Epithelial cell of proximal tubule (primary cell): ENCODE results near the gene ADAMTS14. TPM values are rescaled to one million over a fixed set of nuclear protein-coding genes. Genes with fewer than 3 reads are reported as not detected.

Source experiments
- DNase-seq: peaks from one replicate; pipeline ENCODE4 v3.0.0-alpha.2; 2011; ENCODE audit warnings: low read depth
- H3K4me3 ChIP-seq: 2 replicates; pipeline ENCODE4 v1.5.1; 2011; ENCODE audit warnings: low read depth, mild to moderate bottlenecking, low read length
- total RNA-seq: library from RNA; depleted of rRNA; stranded (reverse); fragments of >200 nt; gene quantifications from 2 replicates; pipeline ENCODE4 v1.2.3, GENCODE V29; 2015
- TF ChIP-seq, protein P1 (sequence below): conservative IDR thresholded peaks from 2 replicates; pipeline ENCODE4 v1.5.1; 2012; ENCODE audit warnings: low read depth, mild to moderate bottlenecking, low read length

ADAMTS14 gene
- total RNA-seq, 1 donor from 2014 or later, result 1.3 TPM

DNA sequence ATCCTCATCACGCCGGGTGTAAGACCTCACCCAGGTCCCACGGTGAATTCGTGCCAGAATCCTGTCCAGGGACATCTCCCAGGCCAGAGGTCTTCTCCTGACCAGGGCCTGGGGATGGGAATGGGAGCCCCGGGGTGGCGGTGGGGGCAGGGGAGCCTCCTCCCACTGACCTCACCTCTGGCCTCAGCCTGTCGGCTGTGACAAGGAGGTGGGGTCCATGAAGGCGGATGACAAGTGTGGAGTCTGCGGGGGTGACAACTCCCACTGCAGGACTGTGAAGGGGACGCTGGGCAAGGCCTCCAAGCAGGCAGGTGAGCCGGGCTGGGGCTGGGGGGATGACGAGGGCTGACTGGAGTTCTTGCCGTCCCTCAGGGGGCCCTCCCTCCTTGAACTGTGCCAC is 71.6 kb downstream of the ADAMTS14 start:
- DNase-seq, result no peak
- TF ChIP-seq, protein P1, sequence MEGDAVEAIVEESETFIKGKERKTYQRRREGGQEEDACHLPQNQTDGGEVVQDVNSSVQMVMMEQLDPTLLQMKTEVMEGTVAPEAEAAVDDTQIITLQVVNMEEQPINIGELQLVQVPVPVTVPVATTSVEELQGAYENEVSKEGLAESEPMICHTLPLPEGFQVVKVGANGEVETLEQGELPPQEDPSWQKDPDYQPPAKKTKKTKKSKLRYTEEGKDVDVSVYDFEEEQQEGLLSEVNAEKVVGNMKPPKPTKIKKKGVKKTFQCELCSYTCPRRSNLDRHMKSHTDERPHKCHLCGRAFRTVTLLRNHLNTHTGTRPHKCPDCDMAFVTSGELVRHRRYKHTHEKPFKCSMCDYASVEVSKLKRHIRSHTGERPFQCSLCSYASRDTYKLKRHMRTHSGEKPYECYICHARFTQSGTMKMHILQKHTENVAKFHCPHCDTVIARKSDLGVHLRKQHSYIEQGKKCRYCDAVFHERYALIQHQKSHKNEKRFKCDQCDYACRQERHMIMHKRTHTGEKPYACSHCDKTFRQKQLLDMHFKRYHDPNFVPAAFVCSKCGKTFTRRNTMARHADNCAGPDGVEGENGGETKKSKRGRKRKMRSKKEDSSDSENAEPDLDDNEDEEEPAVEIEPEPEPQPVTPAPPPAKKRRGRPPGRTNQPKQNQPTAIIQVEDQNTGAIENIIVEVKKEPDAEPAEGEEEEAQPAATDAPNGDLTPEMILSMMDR, result no peak
- no peak overlapping the region for H3K4me3 ChIP-seq

DNA sequence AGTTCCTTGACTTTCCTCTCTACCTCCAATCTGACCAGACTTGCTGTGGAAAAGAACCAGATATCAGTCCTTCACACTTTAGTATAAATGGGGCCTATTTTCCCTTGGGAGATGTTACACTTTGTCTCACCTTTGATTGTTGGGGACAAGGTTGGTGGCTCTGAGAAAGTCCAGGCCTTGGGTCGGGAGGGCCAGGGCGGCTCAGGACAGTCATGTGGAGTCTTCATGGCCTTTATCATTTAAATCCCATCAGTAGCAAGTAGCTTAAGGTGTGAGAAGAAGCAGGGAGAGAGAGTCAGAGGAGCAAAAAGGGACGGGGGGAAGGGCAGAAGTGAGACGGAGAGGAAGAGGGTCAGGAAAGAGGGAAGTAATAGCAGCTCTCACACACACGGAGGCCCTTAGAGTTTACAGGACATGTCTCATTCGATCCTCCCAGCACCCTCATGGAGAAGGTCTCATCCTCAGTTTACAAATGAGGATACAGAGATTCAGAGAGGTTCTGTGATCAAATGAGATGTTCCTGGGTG is 72.4 kb downstream of the ADAMTS14 start:
- TF ChIP-seq, protein P1, result no peak
- DNase-seq, result no peak
- no peak overlapping the region for H3K4me3 ChIP-seq

DNA sequence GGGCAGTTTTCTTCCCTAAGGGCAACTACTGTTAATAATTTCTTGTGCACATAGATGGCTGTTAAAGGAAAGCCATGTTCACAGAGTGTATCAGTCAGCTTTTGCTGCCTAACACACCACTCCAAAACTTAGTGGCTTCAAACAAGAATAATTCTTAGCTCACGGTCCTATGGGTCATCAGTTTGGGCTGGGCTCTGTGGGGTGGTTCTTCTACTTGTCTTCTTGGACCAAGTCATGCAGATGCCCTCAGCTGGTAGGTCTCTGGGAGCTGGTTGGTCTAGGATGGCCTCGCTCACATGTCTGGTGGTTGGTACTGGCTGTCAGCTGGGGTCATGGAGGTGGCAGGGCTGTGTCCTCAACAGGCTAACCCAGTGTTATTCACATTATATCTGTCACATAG is 73.2 kb downstream of the ADAMTS14 start:
- TF ChIP-seq, protein P1, result no peak
- no peak overlapping the region for H3K4me3 ChIP-seq
- no peak for DNase-seq

DNA sequence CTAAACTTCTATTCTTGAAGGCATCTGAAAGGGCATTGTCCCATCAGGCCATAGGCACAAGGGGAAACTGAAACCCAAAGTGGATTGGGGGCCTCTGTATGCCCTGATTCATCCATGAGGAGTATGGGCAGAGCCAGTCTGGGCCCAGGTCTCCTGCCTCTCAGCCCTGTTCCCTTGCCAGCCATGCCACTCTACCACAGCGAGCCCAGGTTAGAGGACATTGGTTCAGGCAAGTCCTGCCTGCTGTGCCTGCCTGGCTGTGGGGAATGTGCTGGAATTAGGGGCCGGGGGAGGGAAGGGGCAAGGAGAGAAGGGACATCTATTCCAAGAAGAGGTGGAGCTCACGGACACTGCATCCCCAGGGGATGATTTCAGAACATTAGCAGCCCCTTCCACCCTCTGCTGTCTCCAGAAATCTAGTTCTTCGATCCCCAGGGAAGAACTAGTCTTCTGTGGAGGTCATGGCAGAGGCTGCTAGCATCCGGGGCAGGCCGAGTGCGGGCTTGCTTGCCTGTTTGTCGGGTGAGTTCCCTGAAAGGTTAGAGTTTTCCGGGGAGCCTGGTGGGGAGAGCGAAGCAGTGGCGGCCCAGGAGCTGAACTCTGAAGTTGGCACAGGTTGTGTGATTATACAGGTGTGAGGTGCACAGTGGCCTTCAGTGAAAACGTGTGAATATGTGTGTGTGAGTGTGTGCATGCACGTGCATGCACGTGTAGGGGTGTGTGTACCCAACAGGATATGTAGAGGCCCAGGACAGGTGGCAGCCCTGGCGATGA is 75.1 kb downstream of the ADAMTS14 start:
- DNase-seq, result no peak
- TF ChIP-seq, protein P1, result no peak
- H3K4me3 ChIP-seq, result no peak overlapping the region

DNA sequence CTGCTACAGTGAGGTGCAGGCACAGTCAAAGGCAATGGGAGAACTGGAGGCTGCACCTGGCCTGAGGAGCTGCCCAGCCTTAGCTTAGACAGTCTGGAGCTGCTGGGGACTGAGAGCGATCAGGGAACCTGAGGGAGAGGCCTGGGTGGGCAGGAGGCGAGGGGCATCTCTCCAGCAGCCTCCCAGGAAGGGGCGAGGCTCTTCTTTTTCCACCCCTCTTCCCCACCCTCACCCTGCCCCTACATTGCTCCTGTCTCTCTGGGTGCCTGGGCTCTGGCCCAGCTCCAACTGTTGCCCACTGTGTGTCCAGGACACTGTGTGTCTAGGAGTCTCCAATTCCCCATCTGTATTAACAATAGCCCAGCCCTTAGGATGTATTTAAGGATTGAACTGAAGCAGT is 76.0 kb downstream of the ADAMTS14 start:
- no peak overlapping the region for H3K4me3 ChIP-seq
- TF ChIP-seq, protein P1, result no peak
- DNase-seq, result no peak

DNA sequence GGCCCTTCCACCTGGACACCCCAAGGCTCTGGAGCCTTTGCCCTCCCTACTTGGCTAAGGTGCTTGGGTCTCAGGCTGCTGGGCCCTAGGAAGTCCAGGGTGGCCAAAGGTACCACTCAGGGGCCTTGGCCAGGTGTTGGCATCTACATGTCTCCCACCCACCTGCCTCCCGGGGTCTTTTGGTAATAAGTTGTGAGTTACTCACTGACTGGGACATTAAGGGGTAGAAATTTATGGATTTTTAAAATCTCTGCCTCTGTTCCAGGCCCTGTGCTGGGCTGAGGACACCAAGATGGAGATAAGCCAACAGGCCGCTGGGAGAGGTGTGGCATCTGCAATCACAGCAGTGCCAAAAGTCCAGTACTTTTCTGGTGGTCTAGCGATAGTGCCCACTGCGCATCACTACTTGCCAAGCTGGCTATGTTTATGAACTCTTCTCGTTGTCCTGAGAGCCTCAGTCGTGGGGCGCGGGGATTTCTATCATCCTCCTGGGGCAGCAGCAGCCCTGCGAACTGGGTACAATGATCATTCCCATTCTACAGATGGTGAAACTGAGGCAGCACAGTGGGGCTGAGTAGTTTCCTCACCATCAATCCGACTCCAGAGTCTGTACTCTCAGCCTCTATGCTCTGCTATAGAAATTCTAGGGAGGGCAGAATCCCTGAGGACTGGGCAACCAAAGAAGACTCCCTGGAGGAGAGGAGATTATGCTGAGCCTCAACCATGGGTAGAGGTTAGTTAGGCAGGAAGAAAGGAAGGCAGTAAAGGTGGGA is 76.7 kb downstream of the ADAMTS14 start:
- DNase-seq, result no peak
- no peak overlapping the region for H3K4me3 ChIP-seq
- TF ChIP-seq, protein P1, result no peak

DNA sequence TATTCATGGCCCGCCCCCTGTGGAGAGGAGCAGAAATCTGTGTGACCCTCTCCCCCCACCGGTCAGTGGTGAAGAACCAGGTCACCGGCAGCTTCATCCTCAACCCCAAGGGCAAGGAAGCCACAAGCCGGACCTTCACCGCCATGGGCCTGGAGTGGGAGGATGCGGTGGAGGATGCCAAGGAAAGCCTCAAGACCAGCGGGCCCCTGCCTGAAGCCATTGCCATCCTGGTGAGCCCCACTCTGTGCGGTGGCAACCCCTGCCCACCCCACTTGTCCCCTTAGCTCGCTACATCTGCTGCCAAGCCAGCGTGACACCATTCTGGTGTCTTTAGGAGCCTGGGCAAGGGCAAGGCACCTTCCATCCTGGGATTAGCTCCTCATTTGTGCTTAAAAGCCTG is 77.5 kb downstream of the ADAMTS14 start:
- no peak overlapping the region for H3K4me3 ChIP-seq
- TF ChIP-seq, protein P1, result no peak
- no peak for DNase-seq
